Gastroesophageal sphincter (tissue), 4 donors: ENCODE measurements around the gene ADD3. TPM values are rescaled to one million over a fixed set of nuclear protein-coding genes. Genes with fewer than 3 reads are reported as not detected.

Experiments
- ATAC-seq: fragments of 150-250 bp; one replicate; pipeline ENCODE4 v1.9.1; 2016; ENCODE audit warnings: mild to moderate bottlenecking, moderate library complexity
- H3K27ac ChIP-seq, 4 donors: fragments of 200-600 bp; sonication (generic) in 3 of 4; 1 replicate in 3 of 4; 2 replicates in 1 of 4; pipeline ENCODE4 v1.5.1; 2016 to 2019
- H3K27me3 ChIP-seq: fragments of 200-600 bp; sonication (generic); one replicate; pipeline ENCODE4 v1.5.1; 2019
- H3K36me3 ChIP-seq, 2 donors: fragments of 200-600 bp; sonication (generic); one replicate each; pipeline ENCODE4 v1.5.1; 2019; ENCODE audit warnings: control low read depth in 1 of 2
- H3K4me1 ChIP-seq, 3 donors: fragments of 200-600 bp; sonication (generic); 1 replicate in 2 of 3; 2 replicates in 1 of 3; pipeline ENCODE4 v1.5.1; 2016 to 2019; ENCODE audit warnings: control low read depth in 2 of 3
- H3K4me3 ChIP-seq, 2 donors: fragments of 200-600 bp; sonication (generic); one replicate each; pipeline ENCODE4 v1.5.1; 2019; ENCODE audit warnings: mild to moderate bottlenecking in 1 of 2, moderate library complexity in 1 of 2
- H3K9me3 ChIP-seq, 3 donors: fragments of 200-600 bp; sonication (generic); one replicate each; pipeline ENCODE4 v1.5.1; 2017 to 2019; ENCODE audit warnings: control low read depth in 2 of 3
- EP300 ChIP-seq: sonication (generic); formaldehyde crosslinking; IDR thresholded peaks from one replicate; pipeline ENCODE4 v1.6.1; 2017; ENCODE audit warnings: antibody characterized with exemption, mild to moderate bottlenecking
- POLR2A ChIP-seq, 2 donors: fragments of 450-650 bp; IDR thresholded peaks; one replicate each; pipeline ENCODE4 v1.6.1; 2017; ENCODE audit warnings: antibody characterized with exemption in 2 of 2, mild to moderate bottlenecking in 2 of 2, moderate library complexity in 1 of 2
- POLR2AphosphoS5 ChIP-seq: sonication (generic); formaldehyde crosslinking; IDR thresholded peaks from one replicate; pipeline ENCODE4 v1.6.1; 2017; ENCODE audit warnings: antibody characterized with exemption
- WGBS, 2 donors: methylation state at CpG; one replicate each; pipeline ENCODE4 v1.1.5; 2018; ENCODE audit warnings: low coverage in 1 of 2; 5-methylcytosine and 5-hydroxymethylcytosine counted together
- total RNA-seq, 4 donors: library from RNA; depleted of rRNA; stranded (reverse); fragments of >200 nt; gene quantifications; one replicate each; pipeline ENCODE4 v1.1.0, GENCODE V29; 2016
- TF ChIP-seq, protein P1 (sequence below), 4 experiments: fragments of 200-600 bp in 2 of 4; fragments of 450-650 bp in 2 of 4; sonication (generic) in 1 of 4; IDR thresholded peaks; one replicate each; pipeline ENCODE4 v1.5.1; 2017 to 2019; ENCODE audit warnings: antibody characterized with exemption in 4 of 4, mild to moderate bottlenecking in 2 of 4, moderate library complexity in 2 of 4

Gene ADD3
- total RNA-seq, 4 donors from 2014 or later: 50.3 to 277 (median 118) TPM

DNA sequence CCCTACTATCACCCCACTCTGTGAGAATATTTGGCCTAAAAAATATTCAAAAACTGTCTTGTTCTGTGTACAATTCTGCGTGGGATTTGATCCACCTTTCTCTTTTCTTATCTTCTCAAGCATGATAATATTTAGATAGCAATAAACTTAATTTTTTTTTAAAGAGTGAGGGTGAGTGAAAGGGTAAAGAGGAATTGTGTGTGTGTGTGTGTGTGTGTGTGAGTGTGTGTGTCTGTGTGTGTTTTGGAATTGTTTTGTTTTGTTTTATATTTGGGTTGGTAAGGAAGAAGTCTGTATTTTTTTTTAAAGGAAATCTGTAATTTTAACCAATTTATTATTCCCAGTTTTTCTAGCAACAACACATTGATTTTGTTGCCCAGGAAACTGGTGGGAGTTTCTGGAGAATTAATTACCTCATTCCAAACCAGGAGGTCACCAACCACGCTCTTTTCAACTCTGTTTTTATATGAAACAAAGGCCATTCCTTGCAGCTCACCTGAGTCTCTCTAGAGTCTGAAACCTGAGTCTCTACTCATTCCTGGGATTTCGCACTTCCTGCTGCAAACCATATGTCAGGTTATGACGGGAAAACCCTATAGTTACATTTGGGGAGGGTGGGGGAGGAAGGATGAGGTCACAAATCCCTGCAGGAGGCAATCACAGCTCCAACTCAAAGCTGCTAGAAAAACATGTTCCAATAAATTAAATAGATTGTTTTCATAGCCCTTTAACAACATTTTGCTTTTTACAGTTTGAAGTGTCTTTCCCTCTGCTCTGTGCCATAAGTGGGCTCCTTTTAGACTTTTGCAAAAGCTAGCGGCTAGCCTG is 46.4 kb upstream of the ADD3 start:
- H3K4me3 ChIP-seq: no peak overlapping the region
- H3K4me1 ChIP-seq: peaks cover 0 to 30% (median 3%) of the 10 kb centered on the region in 3 donors
- TF ChIP-seq POLR2AphosphoS5 (no peak), POLR2A (IDR thresholded peaks at IDR 0.05) (no peak), EP300 (no peak)
- TF ChIP-seq, protein P1, sequence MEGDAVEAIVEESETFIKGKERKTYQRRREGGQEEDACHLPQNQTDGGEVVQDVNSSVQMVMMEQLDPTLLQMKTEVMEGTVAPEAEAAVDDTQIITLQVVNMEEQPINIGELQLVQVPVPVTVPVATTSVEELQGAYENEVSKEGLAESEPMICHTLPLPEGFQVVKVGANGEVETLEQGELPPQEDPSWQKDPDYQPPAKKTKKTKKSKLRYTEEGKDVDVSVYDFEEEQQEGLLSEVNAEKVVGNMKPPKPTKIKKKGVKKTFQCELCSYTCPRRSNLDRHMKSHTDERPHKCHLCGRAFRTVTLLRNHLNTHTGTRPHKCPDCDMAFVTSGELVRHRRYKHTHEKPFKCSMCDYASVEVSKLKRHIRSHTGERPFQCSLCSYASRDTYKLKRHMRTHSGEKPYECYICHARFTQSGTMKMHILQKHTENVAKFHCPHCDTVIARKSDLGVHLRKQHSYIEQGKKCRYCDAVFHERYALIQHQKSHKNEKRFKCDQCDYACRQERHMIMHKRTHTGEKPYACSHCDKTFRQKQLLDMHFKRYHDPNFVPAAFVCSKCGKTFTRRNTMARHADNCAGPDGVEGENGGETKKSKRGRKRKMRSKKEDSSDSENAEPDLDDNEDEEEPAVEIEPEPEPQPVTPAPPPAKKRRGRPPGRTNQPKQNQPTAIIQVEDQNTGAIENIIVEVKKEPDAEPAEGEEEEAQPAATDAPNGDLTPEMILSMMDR (IDR thresholded peaks at IDR 0.05): no peak
- H3K9me3 ChIP-seq: no peaks in the 10 kb centered on the region
- H3K27me3 ChIP-seq: no peaks in the 10 kb centered on the region
- ATAC-seq: no peak
- no peaks in the 10 kb centered on the region for H3K36me3 ChIP-seq
- H3K27ac ChIP-seq: peak overlapping the region in 1 of 4 donors; percentile 4
- 65 to 78% methylated on average over 4 to 5 of the region's 5 CpGs for WGBS, 2 donors

DNA sequence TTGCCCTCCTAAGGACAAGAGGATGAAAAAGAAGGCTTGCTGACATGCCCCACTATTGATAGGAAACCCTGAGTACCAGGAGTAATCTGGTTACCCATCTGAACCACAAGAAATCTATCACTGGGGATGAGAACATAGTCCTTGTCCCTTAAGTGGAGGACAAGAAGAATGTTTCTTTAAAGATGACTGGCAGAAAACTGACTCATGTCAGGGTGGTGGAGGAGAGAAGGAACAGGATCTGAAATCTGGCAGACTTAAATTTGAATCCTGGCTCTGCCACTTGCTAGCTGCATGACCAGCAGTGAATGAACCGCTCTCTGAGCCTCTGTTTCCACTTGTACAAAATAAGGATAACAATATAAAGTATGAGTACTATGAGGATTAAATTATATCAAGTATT is 45.5 kb upstream of the ADD3 start:
- H3K27me3 ChIP-seq: no peaks in the 10 kb centered on the region
- no peaks in the 10 kb centered on the region for H3K9me3 ChIP-seq
- H3K4me3 ChIP-seq: no peak overlapping the region
- H3K4me1 ChIP-seq: peaks cover 0 to 37% (median 8%) of the 10 kb centered on the region in 3 donors
- peak overlapping the region in 1 of 4 donors; percentile 4 for H3K27ac ChIP-seq
- no peak for ATAC-seq
- TF ChIP-seq POLR2A (IDR thresholded peaks at IDR 0.05) (no peak), EP300 (no peak), POLR2AphosphoS5 (no peak)
- TF ChIP-seq, protein P1 (IDR thresholded peaks at IDR 0.05): no peak
- H3K36me3 ChIP-seq: no peaks in the 10 kb centered on the region
- WGBS, 2 donors: 73 to 89% methylated on average over 1 of the region's 1 CpG

DNA sequence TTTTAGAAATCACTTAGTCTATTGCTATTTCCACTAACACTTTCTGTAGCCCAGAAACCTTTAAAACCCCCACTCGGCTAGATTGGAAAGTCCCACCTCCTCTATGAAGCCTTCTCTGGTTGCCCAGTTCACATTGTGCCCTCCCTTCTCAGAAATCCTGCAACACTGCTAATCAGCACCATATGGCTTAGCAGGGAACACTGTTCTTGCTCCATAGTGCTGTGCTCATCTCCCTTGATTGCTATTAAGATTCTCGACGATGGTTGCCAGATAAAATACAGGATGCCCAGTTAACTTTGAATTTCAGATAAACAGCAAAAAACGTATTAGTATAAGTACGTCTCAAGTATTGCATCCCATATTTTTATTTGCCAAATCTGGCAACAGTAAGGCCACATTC is 44.3 kb upstream of the ADD3 start:
- 53 to 64% methylated on average over 4 to 5 of the region's 5 CpGs for WGBS, 2 donors
- no peak for TF ChIP-seq POLR2AphosphoS5
- no peak for TF ChIP-seq EP300
- no peak for TF ChIP-seq POLR2A (IDR thresholded peaks at IDR 0.05)
- TF ChIP-seq, protein P1 (IDR thresholded peaks at IDR 0.05): no peak
- no peaks in the 10 kb centered on the region for H3K9me3 ChIP-seq
- no peak overlapping the region for H3K4me3 ChIP-seq
- no peak for ATAC-seq
- no peaks in the 10 kb centered on the region for H3K36me3 ChIP-seq
- H3K27ac ChIP-seq: no peak overlapping the region
- H3K4me1 ChIP-seq: peaks cover 0 to 46% (median 14%) of the 10 kb centered on the region in 3 donors
- H3K27me3 ChIP-seq: no peaks in the 10 kb centered on the region

DNA sequence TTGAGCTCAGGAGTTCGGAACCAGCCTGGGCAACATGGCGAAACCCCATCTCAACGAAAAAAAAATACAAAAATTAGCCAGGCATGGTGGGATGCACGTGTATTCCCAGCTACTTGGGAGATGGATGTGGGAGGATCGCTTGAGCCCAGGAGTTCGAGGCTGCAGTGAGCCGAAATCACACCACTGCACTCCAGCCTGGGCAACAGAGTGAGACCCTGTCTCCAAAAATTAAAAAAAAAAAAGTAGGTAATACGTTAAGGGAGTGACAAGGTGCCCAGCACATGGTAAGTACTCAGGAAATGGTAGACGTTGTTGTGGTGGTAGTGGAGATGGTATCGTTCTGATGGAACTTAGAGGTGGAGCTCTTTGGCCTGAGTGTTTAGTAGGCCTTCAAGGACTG is 43.5 kb upstream of the ADD3 start:
- no peaks in the 10 kb centered on the region for H3K27me3 ChIP-seq
- no peaks in the 10 kb centered on the region for H3K36me3 ChIP-seq
- WGBS, 2 donors: 75 to 86% methylated on average over 6 to 7 of the region's 10 CpGs
- TF ChIP-seq POLR2AphosphoS5 (no peak), POLR2A (IDR thresholded peaks at IDR 0.05) (no peak), EP300 (no peak)
- TF ChIP-seq, protein P1 (IDR thresholded peaks at IDR 0.05): no peak
- peaks cover 0 to 46% (median 14%) of the 10 kb centered on the region in 3 donors for H3K4me1 ChIP-seq
- no peak overlapping the region for H3K4me3 ChIP-seq
- no peaks in the 10 kb centered on the region for H3K9me3 ChIP-seq
- no peak for ATAC-seq
- no peak overlapping the region for H3K27ac ChIP-seq
